ENCODE measurements around the gene TSPAN11.
"Not testable (repeated sequence)": the region's sequence is repeated elsewhere in the genome, so short reads cannot be mapped to it uniquely, and the experiment has no call there.

The TSPAN11 gene

DNA sequence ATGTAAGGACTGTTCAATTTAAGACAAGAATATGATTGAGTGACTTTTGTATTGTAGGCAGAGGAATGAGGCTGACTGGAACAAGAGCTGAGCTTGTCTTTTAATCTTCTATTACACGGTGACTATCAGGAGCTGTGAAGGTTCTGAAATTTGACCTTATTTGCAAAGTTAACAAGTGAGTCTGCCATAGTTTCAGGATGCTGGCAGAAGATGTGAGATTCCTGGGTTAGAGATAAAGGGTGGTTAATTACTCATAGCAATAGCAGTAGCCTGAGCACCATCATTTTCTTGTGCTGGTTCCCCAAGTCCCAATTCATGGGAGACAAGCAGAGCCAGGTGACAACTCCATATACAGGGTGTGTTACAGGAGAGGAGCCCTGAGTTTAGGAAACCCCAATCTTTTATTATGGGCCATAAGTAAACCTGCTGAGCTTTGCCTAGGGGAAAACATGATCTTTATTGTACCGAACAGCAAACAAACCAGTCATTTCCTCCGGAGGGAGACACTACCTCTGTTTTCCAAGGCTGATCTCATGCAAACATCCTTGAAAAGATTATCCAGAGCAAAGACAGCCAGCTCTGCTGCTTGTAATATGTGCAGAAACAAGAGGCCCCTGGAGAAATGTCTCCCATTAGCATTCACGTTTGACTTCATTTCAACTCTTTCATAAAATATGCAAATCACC is 95.4 kb downstream of the TSPAN11 start:
- FAIRE-seq, result no peak

DNA sequence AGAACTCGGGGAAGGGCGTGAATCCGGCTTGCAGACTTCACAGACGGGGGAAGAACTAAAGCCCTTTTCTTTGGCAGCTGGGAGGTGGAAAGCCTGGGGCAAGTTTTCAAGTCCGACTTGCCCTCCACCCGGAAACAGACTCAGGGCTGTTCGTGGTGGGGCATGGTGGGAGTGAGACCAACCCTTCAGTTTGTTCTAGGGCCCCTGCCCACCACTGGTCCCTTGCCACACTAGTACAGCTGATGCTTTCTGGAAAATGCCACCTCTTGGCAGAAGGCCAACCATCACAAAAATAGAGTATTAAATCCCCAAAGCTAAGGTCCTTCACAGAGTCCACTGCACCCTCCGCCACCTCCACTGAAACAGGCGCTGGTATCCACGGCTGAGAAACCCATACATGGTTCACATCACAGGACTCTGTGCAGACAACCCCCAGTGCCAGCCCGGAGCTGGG is 96.8 kb downstream of the TSPAN11 start:
- no peak for FAIRE-seq

DNA sequence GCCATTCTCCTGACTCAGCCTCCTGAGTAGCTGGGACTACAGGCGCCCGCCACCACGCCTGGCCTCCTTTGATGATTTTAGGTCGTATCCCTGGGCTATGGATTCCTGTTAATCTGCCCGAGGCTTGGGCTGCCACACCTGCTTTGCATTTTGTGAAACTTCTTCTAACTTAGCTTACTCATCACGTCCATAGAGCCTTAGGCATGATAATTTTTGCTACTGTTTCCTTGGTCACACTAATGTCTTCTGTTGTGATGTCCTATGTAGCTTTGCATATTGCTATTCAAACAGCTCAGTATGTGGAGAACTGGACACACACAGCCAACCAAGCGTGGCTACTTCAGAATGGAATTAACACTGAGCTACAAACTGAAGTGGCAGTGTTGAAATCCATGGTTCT is 99.7 kb downstream of the TSPAN11 start:
- FAIRE-seq, result no peak

DNA sequence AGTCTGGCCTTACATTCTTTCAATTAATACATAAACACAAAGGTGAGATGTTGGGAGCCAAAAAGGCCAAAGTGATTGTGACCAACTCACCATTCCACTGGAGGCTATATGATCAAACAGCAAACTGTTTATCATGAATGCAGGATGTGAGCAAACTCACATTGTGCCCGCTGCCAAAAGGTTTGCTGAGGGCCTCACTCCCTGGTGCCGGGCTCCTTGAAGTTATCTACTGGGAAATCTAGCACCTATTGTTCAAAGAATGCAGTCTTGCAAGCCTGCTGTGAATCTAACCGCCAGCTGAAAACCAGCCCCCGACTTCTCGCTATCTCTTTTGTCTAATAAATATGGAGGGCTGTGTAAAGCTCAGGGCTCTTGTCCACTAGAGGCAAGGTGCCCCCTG is 100.5 kb downstream of the TSPAN11 start:
- not testable (repeated sequence) for FAIRE-seq

DNA sequence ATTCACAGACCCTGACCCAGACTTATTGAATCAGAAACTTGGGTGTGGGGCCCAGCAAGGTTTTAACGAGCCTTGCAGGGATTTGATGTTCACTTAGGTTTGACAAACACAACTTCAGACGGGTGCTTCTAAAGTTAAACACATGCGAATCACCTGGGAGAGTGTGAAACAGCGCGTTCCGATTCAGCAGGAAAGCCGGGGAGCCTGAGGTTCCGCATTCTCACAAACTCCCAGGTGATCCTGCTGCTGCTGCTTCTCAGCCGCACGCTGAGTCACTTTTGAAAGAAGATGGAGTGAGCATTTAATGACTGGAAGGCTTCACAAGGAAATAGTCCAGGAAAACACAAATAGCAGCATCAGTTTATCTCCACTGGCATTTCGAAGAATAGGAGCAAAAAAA is 102.9 kb downstream of the TSPAN11 start:
- FAIRE-seq, result no peak

DNA sequence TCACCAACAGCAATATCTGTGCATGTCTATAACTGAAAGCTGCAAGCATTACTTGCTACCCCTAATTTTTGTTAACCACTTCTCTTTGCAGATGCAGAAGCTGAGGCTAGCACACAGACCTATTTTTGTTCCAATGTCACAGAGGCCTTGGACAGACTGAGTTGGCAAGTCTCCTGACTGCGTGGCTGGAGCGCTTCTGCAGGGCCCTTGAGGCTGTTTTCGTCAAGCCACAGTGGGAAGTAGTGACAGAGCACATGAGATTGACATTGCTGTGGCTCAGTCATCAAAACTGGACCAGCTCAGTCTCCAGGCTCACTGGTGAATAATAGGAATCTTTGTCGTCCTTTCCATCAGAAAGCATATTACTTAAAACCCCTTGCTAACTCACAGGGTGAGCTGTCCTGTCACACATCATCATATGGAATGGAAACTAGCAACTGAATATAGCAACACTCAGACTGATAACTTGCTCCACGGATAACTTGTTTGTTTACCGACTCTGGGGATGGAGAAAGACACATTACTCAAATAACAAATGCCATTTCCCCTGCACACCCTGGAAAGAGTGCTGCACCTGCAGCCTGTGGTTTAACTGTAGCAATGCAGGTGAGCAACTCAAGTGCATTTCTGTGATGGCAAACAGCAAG is 103.5 kb downstream of the TSPAN11 start:
- FAIRE-seq, result no peak

DNA sequence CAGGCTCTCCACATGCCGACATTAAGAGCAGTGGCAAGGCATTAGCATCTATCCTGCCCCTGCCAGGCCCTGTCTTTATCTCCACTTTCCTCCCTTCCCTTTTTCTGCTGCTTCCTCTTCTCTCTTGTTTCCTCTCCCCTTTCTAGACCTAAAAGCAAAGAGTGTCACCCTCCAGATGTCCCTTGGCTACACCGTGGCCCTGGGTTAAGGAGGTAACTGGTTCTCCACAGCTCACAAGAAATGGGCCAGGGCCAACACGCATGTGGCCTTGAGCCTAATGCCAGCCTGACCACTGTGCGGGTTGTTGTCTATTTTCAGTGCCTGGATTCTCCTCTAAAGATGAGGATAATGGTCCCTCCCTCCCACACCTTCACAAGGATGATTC is 105.4 kb downstream of the TSPAN11 start:
- no peak for FAIRE-seq

DNA sequence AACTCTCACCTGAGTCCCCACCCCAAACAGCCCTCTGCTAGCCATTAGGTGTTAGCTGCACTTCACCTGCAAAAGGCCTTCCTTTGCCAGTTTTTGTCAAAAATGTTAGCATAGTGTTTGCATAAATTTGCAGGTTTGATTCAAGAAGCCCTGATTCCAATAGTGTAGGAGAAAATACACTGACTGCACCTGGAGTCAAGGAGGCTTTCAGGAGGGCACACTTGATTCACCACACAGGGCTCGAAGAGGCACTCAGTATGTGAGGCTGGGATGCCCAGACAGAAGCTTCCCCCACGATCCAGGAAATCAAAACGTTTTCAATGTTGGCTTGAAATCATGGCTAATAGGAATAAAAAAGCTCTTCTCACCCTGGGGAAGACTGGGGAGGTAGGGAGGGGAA is 106.6 kb downstream of the TSPAN11 start:
- FAIRE-seq, result no peak

DNA sequence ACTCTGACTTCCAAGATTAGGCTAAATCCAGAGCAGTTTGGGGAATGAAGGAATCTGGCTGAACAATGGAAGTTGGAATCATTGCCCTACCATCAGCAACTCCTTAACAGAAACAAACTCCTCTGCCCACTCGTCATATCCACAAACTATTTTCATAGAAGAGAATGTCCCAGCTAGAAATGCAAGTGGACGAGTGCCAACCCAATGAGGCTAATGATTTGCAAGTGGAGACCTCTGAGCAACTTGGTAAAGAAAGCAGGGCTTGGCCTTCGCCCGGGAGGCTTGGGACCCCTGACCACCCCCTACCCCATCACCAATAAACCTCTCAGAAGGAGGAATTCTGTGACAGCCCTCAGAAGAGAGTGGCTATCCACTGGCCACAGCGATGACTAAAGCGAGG is 107.1 kb downstream of the TSPAN11 start:
- no peak for FAIRE-seq

DNA sequence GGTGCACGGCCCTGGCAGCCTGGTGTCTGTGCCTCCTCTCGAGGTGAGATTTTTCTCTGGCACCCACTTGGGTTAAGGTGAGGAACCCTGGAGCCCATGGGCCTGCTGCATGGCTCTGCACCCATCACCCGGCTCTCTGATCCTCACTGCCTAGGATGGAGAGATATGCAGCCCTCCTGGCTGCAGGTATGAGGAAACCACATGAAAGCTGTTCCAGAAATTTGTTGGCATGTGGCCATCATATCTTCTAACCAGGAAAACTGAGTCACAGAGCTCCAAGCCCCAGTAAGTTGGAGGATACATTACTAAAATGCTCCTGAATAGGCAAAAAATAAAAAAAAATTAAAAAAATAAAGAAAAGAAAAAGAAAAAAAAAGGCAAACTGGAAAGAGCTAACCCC is 107.8 kb downstream of the TSPAN11 start:
- FAIRE-seq, result no peak

DNA sequence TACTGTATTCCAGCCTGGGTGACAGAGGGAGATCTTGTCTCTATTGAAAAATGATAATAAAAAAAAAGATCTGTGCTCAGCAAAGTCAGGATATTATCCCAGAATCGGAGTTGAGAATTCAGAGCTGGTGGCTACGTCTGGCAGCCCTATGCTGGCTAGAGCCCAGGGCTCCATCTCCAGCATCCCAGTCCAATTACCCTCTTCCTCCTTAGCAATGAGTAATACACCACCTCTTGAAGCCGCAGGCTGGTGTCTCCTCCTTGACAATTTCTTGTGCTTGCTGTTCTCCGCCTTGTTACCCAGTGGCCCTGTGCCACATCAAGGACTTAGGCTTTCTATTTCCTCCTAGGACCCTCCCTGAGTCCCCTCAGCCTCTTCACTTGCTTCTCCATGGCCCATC is 108.7 kb downstream of the TSPAN11 start:
- no peak for FAIRE-seq

DNA sequence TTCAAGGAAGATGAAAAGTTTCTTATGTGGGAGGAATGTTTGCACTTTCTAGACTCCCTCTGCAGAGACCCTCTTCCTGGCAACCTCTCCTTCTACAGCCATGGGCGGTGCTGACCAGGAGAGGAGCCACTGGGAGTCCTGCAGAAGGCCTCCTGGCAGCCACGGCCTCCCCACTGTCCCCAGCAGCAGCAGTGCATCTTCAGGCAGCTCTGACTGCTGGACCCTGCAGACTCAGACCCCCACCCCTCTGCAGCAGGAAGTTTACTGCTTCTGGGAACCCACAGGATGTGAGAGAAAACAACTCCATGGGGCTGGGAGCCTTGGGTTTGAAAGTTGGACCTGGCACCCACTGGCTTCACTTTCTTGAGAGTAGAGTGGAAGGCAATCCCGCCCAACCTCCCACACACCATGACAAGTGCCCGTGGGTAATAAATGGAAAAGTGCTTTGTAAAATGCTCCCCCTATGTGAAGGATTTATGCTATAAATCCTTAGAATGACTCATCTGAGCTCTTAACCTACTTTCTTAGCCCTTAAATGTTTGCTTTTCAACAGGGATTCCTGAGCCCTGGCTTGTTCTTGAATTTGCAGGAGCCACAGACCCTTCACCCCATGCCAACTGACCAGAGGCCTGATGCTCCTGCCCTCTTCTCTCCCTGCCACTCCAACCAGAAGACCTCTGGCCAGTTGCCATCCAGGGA is 109.6 kb downstream of the TSPAN11 start:
- FAIRE-seq, result no peak

DNA sequence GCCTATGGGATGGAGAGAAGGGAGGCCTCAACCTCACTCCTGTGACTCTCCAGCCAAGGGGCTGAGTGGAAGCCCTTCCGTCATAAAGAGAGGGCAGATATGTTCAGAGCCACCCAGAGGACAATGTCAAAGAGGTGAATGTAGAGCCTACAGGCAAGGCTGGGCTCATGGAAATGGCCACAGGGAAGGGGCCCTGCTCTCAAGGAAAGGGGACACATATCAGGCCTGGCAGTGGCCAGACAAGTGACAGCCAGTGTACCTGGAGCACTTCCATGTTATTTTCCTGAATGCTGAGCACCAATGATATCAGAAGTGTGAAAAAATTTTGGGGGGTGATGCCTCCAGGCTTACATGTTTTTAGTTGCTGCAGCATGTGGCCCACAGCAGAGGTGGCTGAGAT is 110.5 kb downstream of the TSPAN11 start:
- FAIRE-seq, result no peak

DNA sequence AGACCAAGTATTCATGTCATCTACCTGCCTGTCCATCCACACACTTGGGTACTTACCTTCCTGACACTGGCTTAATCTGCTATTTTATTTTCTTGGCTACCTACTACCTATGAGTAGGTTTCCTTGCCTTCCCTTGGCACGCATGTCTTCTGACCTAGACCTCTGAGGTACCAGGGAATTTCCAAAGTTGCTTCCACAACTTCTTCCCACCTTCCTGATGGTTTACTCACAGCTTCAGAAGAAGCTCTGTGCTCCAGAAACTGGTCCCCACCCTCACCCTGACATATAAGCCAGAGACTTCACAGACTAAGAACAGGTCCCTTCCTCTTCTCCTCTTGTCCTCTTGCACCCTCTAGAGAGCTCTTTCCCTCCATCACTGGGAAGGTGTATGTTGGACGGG is 111.4 kb downstream of the TSPAN11 start:
- FAIRE-seq, result no peak

DNA sequence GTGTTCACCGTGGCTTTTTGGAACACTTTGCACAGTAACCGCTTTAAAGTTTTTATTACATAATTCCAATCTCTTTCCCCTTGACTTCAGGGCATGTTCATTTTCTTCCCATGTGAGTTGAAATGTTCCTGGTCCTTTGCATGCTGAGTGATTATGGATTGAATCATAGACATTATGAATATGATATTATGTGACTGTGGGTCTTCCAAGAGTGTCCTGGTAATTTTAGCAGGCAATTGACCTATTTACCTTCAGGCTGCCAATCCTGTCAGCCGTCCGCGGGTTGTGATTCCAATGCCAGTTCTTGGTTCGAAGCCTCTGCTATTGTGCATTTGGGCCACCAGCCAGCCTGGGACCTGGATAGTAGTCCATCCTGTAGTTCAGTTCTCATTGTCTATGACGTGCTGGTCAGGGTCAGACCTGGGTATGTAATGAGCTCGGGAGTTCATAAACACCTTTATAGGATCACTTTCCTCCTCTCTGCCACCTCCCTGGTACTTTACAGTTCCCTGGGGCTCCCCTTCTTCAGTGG is 114.6 kb downstream of the TSPAN11 start:
- FAIRE-seq, result no peak
